CD4-positive, alpha-beta T cell treated with Interferon gamma for 1 hour (primary cell): ENCODE data around the gene HES2.
A peak's percentile ranks its signal among the peaks of the same experiment; 100 is the strongest.
"Not testable (repeated sequence)": the region's sequence is repeated elsewhere in the genome, so short reads cannot be mapped to it uniquely, and the experiment has no call there.

Experiments
- DNase-seq: peaks from one replicate; pipeline ENCODE4 v3.0.0-alpha.2; 2020

HES2 gene

GRCh38 chr1:6453895-6454855 is 34.5 kb upstream of the HES2 start:
- not testable (repeated sequence) for DNase-seq

GRCh38 chr1:6450943-6451373 is 31.2 kb upstream of the HES2 start:
- DNase-seq = no peak

- not testable (repeated sequence) for DNase-seq
These were observed 30.8 kb upstream of the HES2 start for GRCh38 chr1:6450486-6450885.

GRCh38 chr1:6450005-6450450 is 30.3 kb upstream of the HES2 start:
- DNase-seq = no peak

GRCh38 chr1:6448749-6449631 is 29.3 kb upstream of the HES2 start:
- no peak for DNase-seq

DNA sequence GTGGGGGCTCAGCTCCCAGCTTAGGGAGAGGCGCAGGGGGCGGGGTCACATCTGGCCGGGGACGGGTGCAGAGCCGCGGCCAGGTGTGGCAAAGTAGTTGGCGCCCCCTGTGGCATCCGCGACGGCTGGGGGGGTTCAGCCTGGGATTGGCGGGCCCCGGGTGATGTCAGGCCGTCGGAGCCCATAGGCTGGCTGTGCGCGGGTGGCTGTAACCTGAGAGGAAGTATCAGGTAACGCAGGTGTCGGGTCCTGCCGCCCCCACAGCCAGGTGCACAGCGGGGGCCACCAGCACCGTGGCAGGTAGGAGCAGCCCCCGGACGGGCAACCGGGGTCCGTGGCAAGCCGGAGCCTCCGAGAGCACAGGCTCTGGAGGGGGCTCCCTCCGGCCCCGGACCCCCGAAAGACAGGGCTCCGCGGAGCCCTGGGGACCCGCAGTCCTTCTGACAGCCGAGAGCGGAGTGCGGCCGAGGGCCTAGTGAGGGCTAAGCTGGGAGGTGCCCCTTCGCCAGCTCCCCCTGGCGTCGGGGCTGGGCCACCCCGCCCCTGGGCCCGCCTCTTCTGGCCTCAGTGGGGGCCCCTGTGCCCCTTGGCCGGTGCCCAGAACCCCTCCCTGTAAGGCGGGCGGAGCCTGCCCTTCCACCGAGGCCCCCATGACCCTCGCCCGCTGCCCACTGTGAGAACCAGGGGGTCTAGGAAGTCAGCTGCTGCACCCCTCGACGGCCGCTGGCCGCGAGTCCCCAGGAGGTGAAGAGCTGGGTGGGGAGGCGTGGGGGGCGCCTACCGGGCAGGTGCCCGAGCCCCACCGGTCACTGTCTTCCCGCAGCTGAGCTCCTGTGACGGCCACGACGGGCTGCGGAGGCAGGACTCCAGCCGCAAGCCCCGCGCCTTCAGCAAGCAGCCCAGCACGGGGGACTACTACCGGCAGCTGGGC is 28.4 kb upstream of the HES2 start:
- DNase-seq = peak; percentile 62

- DNase-seq = no peak
These were observed 27.5 kb upstream of the HES2 start for GRCh38 chr1:6447016-6447817.

- DNase-seq = no peak
These were observed 26.9 kb upstream of the HES2 start for GRCh38 chr1:6446665-6447015.

DNA sequence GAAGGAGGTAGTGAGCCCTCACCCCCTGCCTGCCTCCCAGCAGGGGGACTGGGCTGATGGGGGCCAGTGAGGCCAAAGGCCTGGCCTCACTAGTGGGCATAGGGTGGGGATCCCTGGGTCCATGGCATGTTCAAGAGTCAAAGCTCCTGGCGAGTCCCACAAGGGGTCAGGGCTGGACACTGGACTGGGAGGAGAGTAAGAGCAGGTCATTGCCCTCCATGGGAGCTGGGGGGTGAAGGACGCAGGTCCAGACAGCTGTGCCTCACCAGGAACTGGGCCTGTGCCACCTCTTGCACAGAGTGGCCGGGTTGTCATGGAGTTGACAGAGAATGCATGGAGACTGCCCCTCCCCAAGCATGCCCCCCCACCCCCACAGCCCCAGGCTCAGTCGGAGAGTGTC is 26.2 kb upstream of the HES2 start:
- not testable (repeated sequence) for DNase-seq

DNA sequence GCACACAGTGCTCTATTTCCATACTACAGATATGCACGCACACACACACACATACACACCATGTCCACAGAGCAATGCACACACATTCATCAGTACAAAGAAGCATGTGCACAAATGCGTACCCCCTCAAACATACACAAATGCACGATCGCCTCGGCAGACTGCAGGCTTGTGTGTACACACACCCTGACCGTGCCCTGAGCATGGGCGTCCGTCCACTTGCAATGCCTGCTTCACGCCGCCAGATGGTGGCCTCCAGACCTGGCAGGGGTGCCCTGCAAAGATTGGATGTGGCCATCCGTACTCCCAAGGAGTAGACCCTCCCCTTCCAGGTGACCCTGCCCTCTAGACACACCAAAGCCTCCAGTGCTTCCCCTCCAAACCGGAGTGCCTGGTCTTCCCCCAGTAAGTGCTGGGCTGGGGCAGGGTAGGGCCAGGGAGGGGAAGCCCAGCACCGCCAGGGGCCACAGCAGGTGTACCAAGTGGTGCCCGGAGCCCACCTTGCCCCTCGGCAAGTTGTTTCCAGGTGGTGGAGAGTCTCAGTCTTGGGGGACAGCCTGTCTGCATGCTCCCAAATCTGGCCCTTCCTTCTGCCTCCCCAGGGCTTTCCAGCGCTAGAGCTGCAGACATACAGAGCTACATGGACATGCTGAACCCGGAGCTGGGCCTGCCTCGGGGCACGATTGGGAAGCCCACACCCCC is 25.5 kb upstream of the HES2 start:
- DNase-seq = peak; percentile 31

DNA sequence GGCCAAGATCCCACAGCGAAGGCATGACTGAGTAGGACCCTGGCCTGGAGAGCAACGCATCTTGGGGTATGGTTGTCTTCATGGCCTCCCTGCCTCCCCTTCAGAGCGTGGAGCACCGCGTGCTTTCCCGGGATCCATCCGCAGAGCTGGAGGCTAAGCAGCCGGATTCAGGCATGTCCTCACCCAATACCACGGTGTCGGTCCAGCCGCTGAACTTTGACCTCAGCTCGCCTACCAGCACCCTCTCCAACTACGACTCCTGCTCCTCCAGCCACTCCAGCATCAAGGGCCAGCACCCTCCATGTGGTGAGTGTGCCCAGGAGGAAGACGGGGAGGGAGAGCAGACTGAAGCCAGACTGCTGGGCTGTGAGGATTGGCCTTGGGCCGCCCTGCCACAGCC is 24.7 kb upstream of the HES2 start:
- no peak for DNase-seq

- DNase-seq = no peak
These were observed 23.8 kb upstream of the HES2 start for GRCh38 chr1:6443339-6444115.

- no peak for DNase-seq
These were observed 21.9 kb upstream of the HES2 start for GRCh38 chr1:6441586-6441985.

DNA sequence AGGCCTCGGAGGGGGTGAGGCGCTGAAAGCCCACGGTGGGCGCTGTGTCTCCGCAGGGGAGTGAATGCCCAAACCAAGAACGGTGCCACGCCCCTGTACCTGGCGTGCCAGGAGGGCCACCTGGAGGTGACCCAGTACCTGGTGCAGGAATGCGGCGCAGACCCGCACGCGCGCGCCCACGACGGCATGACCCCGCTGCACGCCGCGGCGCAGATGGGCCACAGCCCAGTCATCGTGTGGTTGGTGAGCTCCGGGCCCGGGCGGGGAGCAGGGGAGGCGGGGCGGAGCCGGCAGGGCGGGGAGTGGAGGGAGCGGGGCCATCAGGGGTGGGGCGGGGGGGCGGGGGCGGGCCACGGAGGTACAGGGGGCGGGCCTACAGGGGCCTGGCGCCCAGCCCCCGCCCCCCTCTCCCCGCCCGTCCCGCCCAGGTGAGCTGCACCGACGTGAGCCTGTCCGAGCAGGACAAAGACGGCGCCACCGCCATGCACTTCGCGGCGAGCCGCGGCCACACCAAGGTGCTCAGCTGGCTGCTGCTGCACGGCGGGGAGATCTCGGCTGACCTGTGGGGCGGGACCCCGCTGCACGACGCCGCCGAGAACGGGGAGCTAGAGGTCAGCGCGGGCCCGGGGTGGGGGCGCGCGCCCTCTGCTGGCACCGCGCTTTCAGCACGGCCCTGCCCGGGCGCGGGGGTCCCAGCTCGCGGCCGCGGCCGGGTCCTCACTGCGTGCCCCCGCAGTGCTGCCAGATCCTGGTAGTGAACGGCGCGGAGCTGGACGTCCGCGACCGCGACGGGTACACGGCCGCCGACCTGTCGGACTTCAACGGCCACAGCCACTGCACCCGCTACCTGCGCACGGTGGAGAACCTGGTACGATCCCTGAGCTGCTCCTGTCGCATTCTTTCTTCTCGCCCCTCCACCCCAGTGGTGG is 20.7 kb upstream of the HES2 start:
- peak; percentile 73 for DNase-seq

DNA sequence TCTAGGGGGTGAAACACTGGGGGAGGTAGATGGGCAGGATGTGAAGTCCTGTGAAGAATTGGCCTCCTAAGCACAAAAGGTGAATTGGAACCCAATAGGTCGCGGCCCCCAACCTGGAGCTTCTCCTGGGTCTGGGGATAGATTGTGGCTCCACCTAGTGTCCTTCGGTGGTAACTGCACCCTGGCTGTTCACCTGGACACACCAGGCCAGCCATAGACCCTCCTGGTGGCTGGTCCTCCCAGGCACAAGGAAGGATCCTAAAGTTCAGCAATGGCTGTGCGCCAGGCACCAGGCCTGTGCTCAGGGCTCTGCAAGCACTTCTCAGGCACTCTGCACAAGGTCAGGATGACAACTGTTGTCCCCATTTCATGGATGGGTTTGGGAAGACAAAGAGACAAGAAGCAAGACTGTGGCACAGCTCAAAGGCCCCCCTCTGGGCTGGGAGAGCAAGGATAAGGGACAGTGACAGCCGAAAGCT is 18.4 kb upstream of the HES2 start:
- DNase-seq = peak; percentile 63

GRCh38 chr1:6437012-6437700 is 17.4 kb upstream of the HES2 start:
- DNase-seq = not testable (repeated sequence)

DNA sequence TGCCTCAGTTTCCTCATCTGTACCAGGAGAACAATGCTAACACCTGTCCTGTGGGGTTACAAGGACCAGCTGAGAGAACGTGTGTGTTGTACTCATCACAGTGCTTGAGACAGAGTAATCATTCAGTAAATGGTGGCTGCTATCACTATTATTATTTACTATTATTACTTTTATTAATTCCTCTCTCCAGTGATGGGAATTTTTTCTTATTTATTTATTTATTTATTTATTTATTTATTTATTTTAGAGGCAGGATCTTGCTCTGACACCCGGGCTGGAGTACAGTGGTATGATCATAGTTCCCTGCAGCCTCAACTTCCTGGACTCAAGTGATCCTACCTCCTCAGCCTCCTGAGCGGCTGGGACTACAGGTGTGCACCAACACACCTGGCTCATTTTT is 16.6 kb upstream of the HES2 start:
- DNase-seq = not testable (repeated sequence)

DNA sequence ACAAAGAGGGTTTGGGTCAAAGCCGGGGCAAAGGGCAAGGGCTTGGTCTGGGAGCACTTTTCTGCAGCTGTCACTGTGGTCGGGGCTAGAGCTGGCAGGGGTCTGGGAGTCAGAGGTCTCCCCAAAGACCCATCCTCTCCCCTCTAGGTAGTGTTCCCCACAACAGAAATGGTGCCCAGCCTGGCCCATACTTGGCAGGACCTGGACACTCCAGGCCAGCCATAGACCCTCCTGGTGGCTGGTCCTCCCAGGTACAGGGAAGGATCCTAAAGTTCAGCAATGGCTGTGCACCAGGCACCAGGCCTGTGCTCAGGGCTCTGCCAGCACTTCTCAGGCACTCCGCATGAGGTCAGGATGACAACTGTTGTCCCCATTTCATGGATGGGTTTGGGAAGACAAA is 15.8 kb upstream of the HES2 start:
- no peak for DNase-seq
